Stimulated activated naive CD8-positive, alpha-beta T cell treated with anti-CD3 and anti-CD28 coated beads, Interleukin-15, amount 100 ng/mL, for 72 hours (primary cell): Measurements from ENCODE around the gene DHRS13.

Experiments
- ATAC-seq: fragments of 150-1000 bp; cut with Tn5 transposase; 2 replicates; pipeline ENCODE4 v1.10.0; 2021; ENCODE audit warnings: mild to moderate bottlenecking, moderate library complexity
- DNase-seq, 2 donors: peaks; one replicate each; pipeline ENCODE4 v3.0.0; 2021 to 2022
- H3K27ac Mint-ChIP-seq, 2 donors: one replicate each; pipeline ENCODE4 v1.8.0; 2022; ENCODE audit warnings: mild to moderate bottlenecking in 2 of 2, mixed read lengths in 2 of 2, moderate library complexity in 2 of 2
- H3K27me3 Mint-ChIP-seq: one replicate; pipeline ENCODE4 v1.8.0; 2022; ENCODE audit warnings: mixed read lengths
- H3K4me1 Mint-ChIP-seq: one replicate; pipeline ENCODE4 v1.8.0; 2022; ENCODE audit warnings: mild to moderate bottlenecking, mixed read lengths
- H3K4me3 Mint-ChIP-seq, 2 donors: one replicate each; pipeline ENCODE4 v1.8.0; 2022; ENCODE audit warnings: mild to moderate bottlenecking in 2 of 2, mixed read lengths in 2 of 2, moderate library complexity in 1 of 2
- H3K9me3 Mint-ChIP-seq, 2 donors: one replicate each; pipeline ENCODE4 v1.8.0; 2022; ENCODE audit warnings: mixed read lengths in 2 of 2

DHRS13 gene

GRCh38 chr17:28867276-28867675, 35.6 kb downstream of the DHRS13 start:
- no peak for DNase-seq
- no peak overlapping the region for H3K4me3 Mint-ChIP-seq
- H3K9me3 Mint-ChIP-seq: no peaks in the 10 kb centered on the region
- H3K27ac Mint-ChIP-seq: no peak overlapping the region
- H3K4me1 Mint-ChIP-seq: peaks cover 17% of the 10 kb centered on the region
- no peaks in the 10 kb centered on the region for H3K27me3 Mint-ChIP-seq
- no peak for ATAC-seq

DNA sequence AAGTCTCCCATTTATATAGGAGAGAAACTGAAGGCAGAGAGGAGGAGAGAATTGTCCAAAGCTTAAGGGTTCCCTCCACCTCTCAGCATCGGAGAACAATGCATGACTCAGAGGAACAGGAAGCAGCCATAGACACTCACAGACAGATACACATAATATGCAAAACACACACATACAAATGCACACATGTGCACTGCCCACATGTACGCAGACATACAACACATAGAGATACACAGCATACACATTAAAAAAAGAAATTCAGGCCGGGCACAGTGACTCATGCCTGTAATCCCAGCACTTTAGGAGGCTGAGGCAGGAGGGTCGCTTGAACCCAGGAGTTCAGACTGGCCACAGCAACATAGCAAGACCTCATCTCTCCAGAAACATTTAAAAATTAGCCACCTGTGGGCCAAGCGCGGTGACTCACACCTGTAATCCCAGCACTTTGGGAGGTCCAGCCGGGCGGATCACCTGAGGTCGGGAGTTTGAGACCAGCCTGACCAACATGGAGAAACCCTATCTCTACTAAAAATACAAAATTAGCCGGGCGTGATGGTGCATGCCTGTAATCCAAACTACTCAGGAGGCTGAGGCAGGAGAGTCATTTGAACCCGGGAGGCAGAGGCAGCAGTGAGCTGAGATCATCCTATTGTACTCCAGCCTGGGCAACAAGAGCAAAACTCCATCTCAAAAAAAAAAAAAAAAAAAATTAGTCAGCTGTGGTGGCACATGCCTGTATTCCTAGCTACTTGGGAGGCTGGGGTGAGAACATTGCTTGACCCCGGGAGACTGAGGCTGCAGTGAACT, 36.7 kb downstream of the DHRS13 start:
- Mint-ChIP-seq H3K4me3 (no peak overlapping the region), H3K9me3 (no peaks in the 10 kb centered on the region), H3K27me3 (no peaks in the 10 kb centered on the region), H3K4me1 (peaks cover 6% of the 10 kb centered on the region), H3K27ac (no peak overlapping the region)
- DNase-seq (no peak), ATAC-seq (no peak)

GRCh38 chr17:28864991-28865849, 37.7 kb downstream of the DHRS13 start:
- Mint-ChIP-seq H3K27me3 (no peaks in the 10 kb centered on the region), H3K4me3 (no peak overlapping the region), H3K9me3 (no peaks in the 10 kb centered on the region), H3K27ac (no peak overlapping the region), H3K4me1 (no peaks in the 10 kb centered on the region)
- no peak for DNase-seq
- ATAC-seq: no peak

DNA sequence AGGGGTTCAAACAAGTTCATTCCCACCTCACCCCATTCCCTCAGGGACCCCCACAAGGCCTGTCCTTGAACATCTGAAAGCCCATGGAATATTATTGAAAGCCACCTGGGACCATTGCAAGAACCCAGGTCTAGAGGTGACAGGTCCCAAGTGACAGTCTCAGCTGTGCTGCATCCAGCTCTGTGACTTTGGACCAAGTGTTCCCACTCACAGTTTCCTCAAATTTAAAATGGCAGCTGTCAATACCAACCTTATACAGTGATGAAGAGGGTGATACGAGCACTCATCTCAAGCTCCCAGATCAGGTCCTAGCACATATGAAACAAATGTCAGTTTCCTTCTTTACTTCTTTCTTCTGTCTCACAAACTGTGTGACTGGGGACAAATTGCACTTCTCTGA, 38.9 kb downstream of the DHRS13 start:
- H3K27me3 Mint-ChIP-seq: no peaks in the 10 kb centered on the region
- peaks cover 2% of the 10 kb centered on the region for H3K4me1 Mint-ChIP-seq
- no peak overlapping the region for H3K27ac Mint-ChIP-seq
- H3K4me3 Mint-ChIP-seq: no peak overlapping the region
- no peak for DNase-seq
- no peak for ATAC-seq
- H3K9me3 Mint-ChIP-seq: no peaks in the 10 kb centered on the region

- peaks cover 15% of the 10 kb centered on the region for H3K4me1 Mint-ChIP-seq
- no peak overlapping the region for H3K4me3 Mint-ChIP-seq
- peak overlapping the region; percentile 10 to 59 for H3K27ac Mint-ChIP-seq
- no peaks in the 10 kb centered on the region for H3K27me3 Mint-ChIP-seq
- DNase-seq (no peak), ATAC-seq (no peak)
- no peaks in the 10 kb centered on the region for H3K9me3 Mint-ChIP-seq
These were observed 40.3 kb downstream of the DHRS13 start for GRCh38 chr17:28862561-28862960.

- H3K9me3 Mint-ChIP-seq: no peaks in the 10 kb centered on the region
- no peak for ATAC-seq
- H3K27ac Mint-ChIP-seq: peak overlapping the region in 1 of 2 donors; percentile 52
- no peak overlapping the region for H3K4me3 Mint-ChIP-seq
- no peaks in the 10 kb centered on the region for H3K27me3 Mint-ChIP-seq
- DNase-seq: no peak
- peaks cover 24% of the 10 kb centered on the region for H3K4me1 Mint-ChIP-seq
These were observed 41.3 kb downstream of the DHRS13 start for GRCh38 chr17:28861393-28862203.

GRCh38 chr17:28860363-28860808, 42.5 kb downstream of the DHRS13 start:
- DNase-seq: no peak
- Mint-ChIP-seq H3K27me3 (no peaks in the 10 kb centered on the region), H3K4me1 (peaks cover 32% of the 10 kb centered on the region), H3K4me3 (no peak overlapping the region), H3K9me3 (no peaks in the 10 kb centered on the region), H3K27ac (peak overlapping the region in 1 of 2 donors; percentile 83)
- ATAC-seq: no peak

DNA sequence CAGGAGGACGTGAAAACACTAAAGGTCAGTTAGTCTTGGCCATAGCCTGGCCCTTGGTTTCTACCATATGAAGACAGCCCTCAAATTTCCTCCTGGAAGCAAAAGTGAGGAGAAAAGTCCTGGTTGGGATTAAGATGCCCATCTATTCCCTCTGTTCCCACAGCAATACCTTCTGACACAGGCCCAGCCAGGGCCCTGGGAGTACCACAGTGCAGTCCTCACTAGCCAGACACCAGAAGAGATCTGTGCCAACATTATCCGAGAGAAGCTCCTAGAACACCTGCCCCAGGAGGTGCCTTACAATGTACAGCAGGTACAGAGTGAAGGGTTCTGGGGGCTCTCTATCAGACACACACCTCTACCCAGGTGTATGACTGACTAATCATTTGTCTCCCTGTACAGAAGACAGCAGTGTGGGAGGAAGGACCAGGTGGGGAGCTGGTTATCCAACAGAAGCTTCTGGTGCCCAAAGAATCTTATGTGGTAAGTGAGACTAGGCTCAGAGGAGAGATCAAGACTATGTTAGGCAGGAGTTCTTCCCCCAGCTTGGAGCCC, 44.0 kb downstream of the DHRS13 start:
- H3K27me3 Mint-ChIP-seq: no peaks in the 10 kb centered on the region
- no peak overlapping the region for H3K4me3 Mint-ChIP-seq
- DNase-seq (no peak), ATAC-seq (no peak)
- H3K9me3 Mint-ChIP-seq: no peaks in the 10 kb centered on the region
- peak overlapping the region in 1 of 2 donors; percentile 93 for H3K27ac Mint-ChIP-seq
- H3K4me1 Mint-ChIP-seq: peaks cover 40% of the 10 kb centered on the region

DNA sequence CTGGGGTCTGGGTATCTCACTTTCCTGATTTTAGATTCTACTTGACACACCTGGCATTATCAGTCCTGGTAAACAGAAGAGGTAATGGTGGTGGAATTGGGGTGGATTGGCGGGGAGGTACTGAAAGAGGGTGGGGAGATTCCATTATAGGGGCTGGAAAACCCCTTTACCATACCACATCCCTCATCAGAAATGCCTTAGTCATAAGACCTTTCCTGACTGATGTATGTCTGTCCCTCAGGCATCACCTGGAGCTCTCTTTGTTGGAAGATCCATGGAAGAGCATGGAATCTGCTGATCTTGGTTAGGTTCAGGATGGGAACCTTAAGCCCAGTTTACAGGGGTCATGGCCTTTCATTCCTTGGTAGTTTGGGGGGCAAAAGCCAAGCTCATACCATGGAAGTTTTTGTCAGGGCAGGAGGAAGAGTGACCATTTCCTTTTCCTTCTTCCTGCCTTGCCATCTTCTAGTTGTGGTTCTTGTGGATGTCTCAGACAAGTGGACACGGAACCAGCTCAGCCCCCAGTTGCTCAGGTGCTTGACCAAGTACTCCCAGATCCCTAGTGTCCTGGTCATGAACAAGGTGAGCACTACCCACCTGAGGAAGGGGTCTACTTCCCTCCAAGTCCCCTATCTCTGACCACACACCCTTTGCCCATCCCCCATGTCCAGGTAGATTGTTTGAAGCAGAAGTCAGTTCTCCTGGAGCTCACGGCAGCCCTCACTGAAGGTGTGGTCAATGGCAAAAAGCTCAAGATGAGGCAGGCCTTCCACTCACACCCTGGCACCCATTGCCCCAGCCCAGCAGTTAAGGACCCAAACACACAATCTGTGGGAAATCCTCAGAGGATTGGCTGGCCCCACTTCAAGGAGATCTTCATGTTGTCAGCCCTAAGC, 44.7 kb downstream of the DHRS13 start:
- Mint-ChIP-seq H3K4me1 (peaks cover 42% of the 10 kb centered on the region), H3K27me3 (no peaks in the 10 kb centered on the region), H3K4me3 (peak overlapping the region in 1 of 2 donors; percentile 21), H3K27ac (peak overlapping the region; percentile 75 to 93), H3K9me3 (no peaks in the 10 kb centered on the region)
- DNase-seq (no peak), ATAC-seq (peak; percentile 56)

- H3K27me3 Mint-ChIP-seq: no peaks in the 10 kb centered on the region
- H3K27ac Mint-ChIP-seq: peak overlapping the region in 1 of 2 donors; percentile 79
- DNase-seq (no peak), ATAC-seq (no peak)
- no peaks in the 10 kb centered on the region for H3K9me3 Mint-ChIP-seq
- peaks cover 42% of the 10 kb centered on the region for H3K4me1 Mint-ChIP-seq
- peak overlapping the region; percentile 58 to 91 for H3K4me3 Mint-ChIP-seq
These were observed 46.8 kb downstream of the DHRS13 start for GRCh38 chr17:28856028-28856574.

- DNase-seq (no peak), ATAC-seq (no peak)
- Mint-ChIP-seq H3K9me3 (no peaks in the 10 kb centered on the region), H3K4me3 (peak overlapping the region; percentile 86 to 91), H3K27ac (peak overlapping the region; percentile 89 to 95), H3K27me3 (no peaks in the 10 kb centered on the region), H3K4me1 (peaks cover 42% of the 10 kb centered on the region)
These were observed 47.6 kb downstream of the DHRS13 start for GRCh38 chr17:28855336-28855679.

GRCh38 chr17:28854457-28855335, 48.2 kb downstream of the DHRS13 start, which contains the start of gene ERAL1:
Gene ERAL1, plus strand, starts transcription at chr17:28855016. Its CDS starts 19 bp downstream, at chr17:28855035.
- H3K9me3 Mint-ChIP-seq: no peaks in the 10 kb centered on the region
- no peaks in the 10 kb centered on the region for H3K27me3 Mint-ChIP-seq
- DNase-seq (peak; percentile 76 to 84), ATAC-seq (peak; percentile 99)
- peak within 1 kb of the TSS; percentile 89 to 95 for H3K27ac Mint-ChIP-seq
- peak within 1 kb of the TSS; percentile 86 to 91 for H3K4me3 Mint-ChIP-seq
- H3K4me1 Mint-ChIP-seq: peaks cover 48% of the 10 kb centered on the region

DNA sequence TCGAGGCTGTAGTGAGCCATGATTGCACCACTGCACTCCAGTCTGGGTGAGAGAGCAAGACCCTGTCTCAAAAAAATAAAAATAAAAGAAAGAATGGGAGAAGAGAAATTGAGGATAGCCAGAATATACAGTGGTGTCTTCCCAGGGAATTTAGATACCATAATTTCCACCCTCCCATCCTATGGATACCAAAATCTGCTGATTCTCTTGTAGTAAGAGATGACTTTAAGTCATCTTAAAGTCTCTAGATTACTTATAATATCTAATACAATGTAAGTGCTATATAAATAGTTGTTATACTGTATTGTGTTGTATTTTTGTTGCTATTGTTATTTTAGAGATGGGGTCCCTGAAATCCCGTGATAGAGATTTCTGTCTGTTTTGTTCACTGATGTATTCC, 49.6 kb downstream of the DHRS13 start:
- Mint-ChIP-seq H3K27me3 (no peaks in the 10 kb centered on the region), H3K4me3 (peak overlapping the region in 1 of 2 donors; percentile 91), H3K27ac (no peak overlapping the region), H3K9me3 (no peaks in the 10 kb centered on the region), H3K4me1 (peaks cover 54% of the 10 kb centered on the region)
- no peak for ATAC-seq
- no peak for DNase-seq
